ENCODE results near the gene C2orf74.

DNA sequence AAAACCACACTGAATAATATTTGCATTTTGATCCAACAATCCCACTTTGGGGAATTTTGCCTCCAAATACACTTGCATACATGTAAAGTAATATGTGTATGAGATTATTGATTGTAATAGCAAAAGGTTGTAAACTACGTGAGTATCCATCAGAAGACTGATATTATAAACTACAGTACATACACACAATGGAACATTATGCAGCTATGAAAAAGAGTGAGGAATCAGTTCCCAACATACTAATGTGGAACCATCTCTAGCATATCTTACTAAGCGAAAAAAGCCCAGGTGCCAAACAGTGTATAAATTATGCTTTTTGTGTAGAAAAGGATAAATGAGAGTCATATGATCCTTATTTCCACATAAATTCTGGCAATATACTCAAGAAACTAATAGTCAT lies 16.0 kb upstream of the C2orf74 start:
- TF ChIP-seq POLR2A (IDR thresholded peaks at IDR 0.05; ENCODE audit: low read depth, low read length) (no peak), POLR2AphosphoS5 (IDR thresholded peaks at IDR 0.05; ENCODE audit: low read depth, low read length) (no peak), TAF1 (IDR thresholded peaks at IDR 0.05; ENCODE audit: low read depth, low read length) (no peak), SPI1 (IDR thresholded peaks at IDR 0.05; ENCODE audit: low read depth, low read length) (no peak), PAX5 (IDR thresholded peaks at IDR 0.05; ENCODE audit: insufficient read depth, low read length, severe bottlenecking) (no peak)
